Measurements from ENCODE around the gene ADPRHL1. TPM values are rescaled to one million over a fixed set of nuclear protein-coding genes. Genes with fewer than 3 reads are reported as not detected.

ADPRHL1 gene
- total RNA-seq, 3 donors from 2014 or later (not counting 1 experiment from before 2014, with no cell fraction given) = 0.56 to 0.93 (median 0.72) TPM

- DNase-seq = no peak
- Histone ChIP-seq H3K27ac (ENCODE audit: low read length) (no peak overlapping the region), H3K36me3 (ENCODE audit: control insufficient read depth, insufficient read depth, low read length) (peaks cover 34% of the 10 kb centered on the region), H3K4me3 (ENCODE audit: low read length) (no peak overlapping the region), H3K27me3 (ENCODE audit: control insufficient read depth, insufficient read depth, low read length) (no peaks in the 10 kb centered on the region), H3K9me3 (ENCODE audit: control insufficient read depth, insufficient read depth, low read length) (no peaks in the 10 kb centered on the region), H3K4me1 (ENCODE audit: control insufficient read depth, insufficient read depth, low read length) (no peaks in the 10 kb centered on the region)
- Mint-ChIP-seq H3K27ac (no peak overlapping the region), H3K27me3 (ENCODE audit: low read depth in 2 of 2) (no peaks in the 10 kb centered on the region), H3K4me1 (no peaks in the 10 kb centered on the region), H3K9me3 (no peaks in the 10 kb centered on the region), H3K36me3 (no peaks in the 10 kb centered on the region), H3K4me3 (no peak overlapping the region)
- ATAC-seq = no peak
- WGBS (ENCODE audit: insufficient coverage) = 95% methylated on average over 27 of the region's 27 CpGs
- TF ChIP-seq CTCF (IDR thresholded peaks at IDR 0.05) = no peak
- intact Hi-C loops (cut with micrococcal nuclease) = no loop called here
Measured at GRCh38 chr13:113457510-113457909, 4.2 kb upstream of the ADPRHL1 start.

- Mint-ChIP-seq H3K27me3 (ENCODE audit: low read depth in 2 of 2) (no peaks in the 10 kb centered on the region), H3K36me3 (no peaks in the 10 kb centered on the region), H3K9me3 (no peaks in the 10 kb centered on the region), H3K4me3 (no peak overlapping the region), H3K4me1 (no peaks in the 10 kb centered on the region), H3K27ac (no peak overlapping the region)
- ATAC-seq (no peak), DNase-seq (no peak)
- WGBS (ENCODE audit: insufficient coverage) = 96% methylated on average over 16 of the region's 16 CpGs
- no peak overlapping the region for H3K4me3 ChIP-seq (ENCODE audit: low read length)
- no peaks in the 10 kb centered on the region for H3K4me1 ChIP-seq (ENCODE audit: control insufficient read depth, insufficient read depth, low read length)
- intact Hi-C loops (cut with micrococcal nuclease) = no loop called here
- H3K27ac ChIP-seq (ENCODE audit: low read length) = no peak overlapping the region
- H3K9me3 ChIP-seq (ENCODE audit: control insufficient read depth, insufficient read depth, low read length) = no peaks in the 10 kb centered on the region
- no peak for TF ChIP-seq CTCF (IDR thresholded peaks at IDR 0.05)
- H3K36me3 ChIP-seq (ENCODE audit: control insufficient read depth, insufficient read depth, low read length) = peaks cover 34% of the 10 kb centered on the region
- no peaks in the 10 kb centered on the region for H3K27me3 ChIP-seq (ENCODE audit: control insufficient read depth, insufficient read depth, low read length)
Measured at GRCh38 chr13:113456116-113456702, 2.9 kb upstream of the ADPRHL1 start.

GRCh38 chr13:113455384-113455783 lies 2.1 kb upstream of the ADPRHL1 start:
- Histone ChIP-seq H3K27me3 (ENCODE audit: control insufficient read depth, insufficient read depth, low read length) (no peaks in the 10 kb centered on the region), H3K4me3 (ENCODE audit: low read length) (no peak overlapping the region), H3K9me3 (ENCODE audit: control insufficient read depth, insufficient read depth, low read length) (no peaks in the 10 kb centered on the region), H3K27ac (ENCODE audit: low read length) (no peak overlapping the region), H3K4me1 (ENCODE audit: control insufficient read depth, insufficient read depth, low read length) (no peaks in the 10 kb centered on the region), H3K36me3 (ENCODE audit: control insufficient read depth, insufficient read depth, low read length) (peaks cover 30% of the 10 kb centered on the region)
- WGBS (ENCODE audit: insufficient coverage) = 97% methylated on average over 18 of the region's 18 CpGs
- DNase-seq (no peak), ATAC-seq (no peak)
- H3K9me3 Mint-ChIP-seq = no peaks in the 10 kb centered on the region
- H3K36me3 Mint-ChIP-seq = no peaks in the 10 kb centered on the region
- no peak for TF ChIP-seq CTCF (IDR thresholded peaks at IDR 0.05)
- H3K4me3 Mint-ChIP-seq = no peak overlapping the region
- H3K4me1 Mint-ChIP-seq = no peaks in the 10 kb centered on the region
- no peaks in the 10 kb centered on the region for H3K27me3 Mint-ChIP-seq (ENCODE audit: low read depth in 2 of 2)
- no peak overlapping the region for H3K27ac Mint-ChIP-seq
- intact Hi-C loops (cut with micrococcal nuclease) = no loop called here

GRCh38 chr13:113454936-113455335 lies 1.6 kb upstream of the ADPRHL1 start:
- ATAC-seq = no peak
- DNase-seq = no peak
- no peaks in the 10 kb centered on the region for H3K4me1 ChIP-seq (ENCODE audit: control insufficient read depth, insufficient read depth, low read length)
- no peak for TF ChIP-seq CTCF (IDR thresholded peaks at IDR 0.05)
- 97% methylated on average over 13 of the region's 13 CpGs for WGBS (ENCODE audit: insufficient coverage)
- no peaks in the 10 kb centered on the region for H3K4me1 Mint-ChIP-seq
- no peaks in the 10 kb centered on the region for H3K27me3 ChIP-seq (ENCODE audit: control insufficient read depth, insufficient read depth, low read length)
- H3K36me3 ChIP-seq (ENCODE audit: control insufficient read depth, insufficient read depth, low read length) = peaks cover 26% of the 10 kb centered on the region
- no peak overlapping the region for H3K4me3 Mint-ChIP-seq
- H3K4me3 ChIP-seq (ENCODE audit: low read length) = no peak overlapping the region
- H3K27me3 Mint-ChIP-seq (ENCODE audit: low read depth in 2 of 2) = no peaks in the 10 kb centered on the region
- no peaks in the 10 kb centered on the region for H3K9me3 ChIP-seq (ENCODE audit: control insufficient read depth, insufficient read depth, low read length)
- H3K36me3 Mint-ChIP-seq = no peaks in the 10 kb centered on the region
- no peak overlapping the region for H3K27ac ChIP-seq (ENCODE audit: low read length)
- no peak overlapping the region for H3K27ac Mint-ChIP-seq
- H3K9me3 Mint-ChIP-seq = no peaks in the 10 kb centered on the region
- intact Hi-C loops (cut with micrococcal nuclease) = no loop called here

All from natural killer cell (primary cell).